Right atrium auricular region (tissue), 2 donors: ENCODE data around the gene FOXJ1. TPM values are rescaled to one million over a fixed set of nuclear protein-coding genes. Genes with fewer than 3 reads are reported as not detected.

Experiments
- DNase-seq: peaks from one replicate; pipeline ENCODE4 v3.0.0-alpha.2; 2019; ENCODE audit warnings: low spot score
- H3K27ac ChIP-seq, 2 donors: fragments of 200-600 bp; sonication (generic); 1 replicate in 1 of 2; 2 replicates in 1 of 2; pipeline ENCODE4 v1.5.1; 2016 to 2019
- H3K27me3 ChIP-seq, 2 donors: fragments of 200-600 bp; sonication (generic); one replicate each; pipeline versions ENCODE4 v1.5.1 to v1.6.0; 2017 to 2019
- H3K36me3 ChIP-seq: fragments of 200-600 bp; sonication (generic); one replicate; pipeline ENCODE4 v1.5.1; 2016
- H3K4me1 ChIP-seq, 2 donors: fragments of 200-600 bp; sonication (generic); one replicate each; pipeline versions ENCODE4 v1.5.1 to v1.6.0; 2017 to 2019
- H3K4me3 ChIP-seq, 2 donors: fragments of 200-600 bp; sonication (generic); 1 replicate in 1 of 2; 2 replicates in 1 of 2; pipeline ENCODE4 v1.5.1; 2017 to 2019; ENCODE audit warnings: mild to moderate bottlenecking in 1 of 2, moderate library complexity in 1 of 2
- H3K9me3 ChIP-seq, 2 donors: fragments of 200-600 bp; sonication (generic); one replicate each; pipeline ENCODE4 v1.5.1; 2019
- total RNA-seq, 2 donors: library from RNA; depleted of rRNA; stranded (reverse); fragments of >200 nt; gene quantifications; one replicate each; pipeline ENCODE4 v1.1.0, GENCODE V29; 2016
- TF ChIP-seq, protein P1 (sequence below), 2 donors: fragments of 200-600 bp; sonication (generic); IDR thresholded peaks; one replicate each; pipeline ENCODE4 v1.5.1; 2019; ENCODE audit warnings: antibody characterized with exemption in 2 of 2

Gene FOXJ1
- total RNA-seq, 2 donors from 2014 or later = not detected

DNA sequence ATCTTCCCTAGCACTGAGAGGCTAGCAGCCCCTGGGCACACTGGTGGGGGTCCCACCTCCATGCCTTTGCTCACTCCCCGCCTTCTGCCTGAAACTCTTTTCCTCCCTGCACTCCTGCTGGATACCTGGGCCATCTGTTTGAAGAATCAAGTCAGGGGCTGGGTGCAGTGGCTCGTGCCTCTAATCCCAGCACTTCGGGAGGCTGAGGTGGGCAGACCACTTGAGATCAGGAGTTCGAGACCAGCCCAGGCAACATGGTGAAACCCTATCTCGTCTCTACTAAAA lies 15.7 kb downstream of the FOXJ1 start:
- Histone ChIP-seq H3K36me3 (no peaks in the 10 kb centered on the region), H3K4me1 (peaks cover 0 to 11% of the 10 kb centered on the region in 2 donors), H3K9me3 (no peaks in the 10 kb centered on the region), H3K27ac (no peak overlapping the region), H3K4me3 (no peak overlapping the region), H3K27me3 (no peaks in the 10 kb centered on the region)
- TF ChIP-seq, protein P1, sequence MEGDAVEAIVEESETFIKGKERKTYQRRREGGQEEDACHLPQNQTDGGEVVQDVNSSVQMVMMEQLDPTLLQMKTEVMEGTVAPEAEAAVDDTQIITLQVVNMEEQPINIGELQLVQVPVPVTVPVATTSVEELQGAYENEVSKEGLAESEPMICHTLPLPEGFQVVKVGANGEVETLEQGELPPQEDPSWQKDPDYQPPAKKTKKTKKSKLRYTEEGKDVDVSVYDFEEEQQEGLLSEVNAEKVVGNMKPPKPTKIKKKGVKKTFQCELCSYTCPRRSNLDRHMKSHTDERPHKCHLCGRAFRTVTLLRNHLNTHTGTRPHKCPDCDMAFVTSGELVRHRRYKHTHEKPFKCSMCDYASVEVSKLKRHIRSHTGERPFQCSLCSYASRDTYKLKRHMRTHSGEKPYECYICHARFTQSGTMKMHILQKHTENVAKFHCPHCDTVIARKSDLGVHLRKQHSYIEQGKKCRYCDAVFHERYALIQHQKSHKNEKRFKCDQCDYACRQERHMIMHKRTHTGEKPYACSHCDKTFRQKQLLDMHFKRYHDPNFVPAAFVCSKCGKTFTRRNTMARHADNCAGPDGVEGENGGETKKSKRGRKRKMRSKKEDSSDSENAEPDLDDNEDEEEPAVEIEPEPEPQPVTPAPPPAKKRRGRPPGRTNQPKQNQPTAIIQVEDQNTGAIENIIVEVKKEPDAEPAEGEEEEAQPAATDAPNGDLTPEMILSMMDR (IDR thresholded peaks at IDR 0.05) = no peak
- DNase-seq = no peak

DNA sequence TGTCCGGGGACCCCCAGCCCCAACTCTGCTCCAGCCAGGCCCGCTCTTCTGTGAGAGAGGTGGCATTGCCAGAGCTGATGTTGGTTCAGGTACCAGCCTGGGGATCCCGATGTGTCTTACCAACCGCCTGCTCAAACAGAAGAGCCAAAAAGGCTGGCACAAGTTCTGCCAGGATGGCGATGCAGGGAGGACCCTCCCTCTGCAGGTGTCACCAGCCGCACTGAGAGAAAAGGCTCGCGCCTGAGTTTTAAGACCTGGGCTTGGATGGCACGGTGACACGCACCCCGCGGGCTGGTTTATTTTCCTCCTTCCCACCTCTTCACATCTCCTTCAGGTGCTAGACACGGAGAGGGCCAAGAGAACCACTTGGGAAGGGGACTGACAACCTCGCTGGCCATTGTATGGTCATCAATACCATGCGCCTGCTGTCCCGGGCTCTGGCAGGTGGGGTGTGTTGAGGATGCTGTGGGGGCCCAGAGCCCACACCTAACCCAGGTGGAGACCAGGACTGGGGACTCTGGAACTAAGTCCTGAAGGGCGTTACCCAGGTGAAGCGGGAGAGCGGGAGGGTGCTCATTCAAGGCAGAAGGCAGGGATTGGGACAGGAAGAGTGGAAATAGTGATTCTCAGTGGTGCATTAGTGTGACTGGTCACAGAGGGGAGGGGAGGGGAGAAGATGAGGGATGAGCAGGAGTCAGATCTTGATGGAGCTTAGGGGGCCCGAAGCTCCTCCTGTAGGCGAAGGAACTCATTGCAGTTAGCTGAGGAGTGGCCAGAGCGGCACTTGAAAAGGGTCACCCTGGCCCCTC lies 16.3 kb downstream of the FOXJ1 start:
- TF ChIP-seq, protein P1 (IDR thresholded peaks at IDR 0.05) = no peak
- DNase-seq = no peak
- no peak overlapping the region for H3K4me3 ChIP-seq
- no peaks in the 10 kb centered on the region for H3K9me3 ChIP-seq
- H3K36me3 ChIP-seq = no peaks in the 10 kb centered on the region
- no peak overlapping the region for H3K27ac ChIP-seq
- H3K4me1 ChIP-seq = peaks cover 0 to 11% of the 10 kb centered on the region in 2 donors
- H3K27me3 ChIP-seq = no peaks in the 10 kb centered on the region

DNA sequence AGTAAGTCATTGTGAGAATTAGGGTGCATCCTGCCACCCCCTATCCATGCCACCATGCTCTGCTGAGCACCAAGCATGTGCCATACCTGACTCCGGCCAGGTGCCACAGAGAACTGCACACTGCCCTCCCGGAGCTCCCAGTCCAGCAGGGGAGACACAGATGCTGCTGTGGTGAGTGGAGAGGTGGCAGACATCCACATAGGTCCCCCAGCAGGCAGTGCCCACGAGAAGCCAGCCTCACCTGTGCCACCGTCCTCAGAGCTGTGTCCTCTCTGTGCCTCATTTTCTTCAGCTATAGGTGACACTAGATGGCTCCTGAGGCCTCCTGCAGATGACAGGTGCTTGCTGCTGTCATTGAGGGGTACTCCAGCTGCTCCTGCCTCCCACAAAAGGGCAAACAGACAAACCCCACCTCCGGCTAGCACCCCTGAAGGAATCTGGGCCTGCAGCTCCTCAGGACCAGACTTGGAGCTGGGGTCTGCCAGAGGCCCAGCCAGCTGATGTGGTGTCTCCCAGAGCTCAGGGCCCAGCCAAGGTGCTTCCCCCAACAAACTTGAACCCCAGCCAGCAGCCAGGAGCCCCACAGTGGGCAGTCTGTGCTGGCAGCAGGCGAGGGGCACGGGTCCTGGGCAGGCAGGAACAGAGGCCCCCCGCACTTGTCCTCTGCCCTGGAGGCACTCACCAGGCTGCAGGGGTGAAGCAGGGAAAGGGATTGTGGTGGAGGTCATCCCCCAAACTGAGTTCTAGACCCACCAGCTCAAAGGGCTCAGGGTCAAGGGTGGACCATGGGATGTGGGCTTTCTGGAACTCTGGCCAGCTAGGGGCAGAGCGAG lies 17.1 kb downstream of the FOXJ1 start:
- Histone ChIP-seq H3K27me3 (no peaks in the 10 kb centered on the region), H3K9me3 (no peaks in the 10 kb centered on the region), H3K4me3 (no peak overlapping the region), H3K36me3 (no peaks in the 10 kb centered on the region), H3K27ac (no peak overlapping the region), H3K4me1 (peaks cover 0 to 11% of the 10 kb centered on the region in 2 donors)
- no peak for DNase-seq
- TF ChIP-seq, protein P1 (IDR thresholded peaks at IDR 0.05) = no peak

DNA sequence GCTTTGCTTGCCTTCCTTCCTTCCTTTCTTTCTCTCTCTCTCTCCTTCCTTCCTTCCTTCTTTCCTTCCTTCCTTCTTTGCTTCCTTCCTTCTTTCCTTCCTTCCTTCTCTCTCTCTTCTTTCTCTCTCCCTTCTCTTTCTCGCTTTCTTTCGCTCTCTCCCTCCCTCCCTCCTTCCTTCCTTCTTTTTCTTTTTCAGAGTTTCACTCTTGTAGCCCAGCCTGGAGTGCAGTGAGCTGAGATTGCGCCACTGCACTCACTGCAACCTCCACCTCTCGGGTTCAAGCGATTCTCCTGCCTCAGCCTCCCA lies 17.9 kb downstream of the FOXJ1 start:
- Histone ChIP-seq H3K9me3 (no peaks in the 10 kb centered on the region), H3K36me3 (no peaks in the 10 kb centered on the region), H3K27me3 (no peaks in the 10 kb centered on the region), H3K4me1 (peaks cover 0 to 11% of the 10 kb centered on the region in 2 donors), H3K27ac (no peak overlapping the region), H3K4me3 (no peak overlapping the region)
- DNase-seq = no peak
- TF ChIP-seq, protein P1 (IDR thresholded peaks at IDR 0.05) = no peak

DNA sequence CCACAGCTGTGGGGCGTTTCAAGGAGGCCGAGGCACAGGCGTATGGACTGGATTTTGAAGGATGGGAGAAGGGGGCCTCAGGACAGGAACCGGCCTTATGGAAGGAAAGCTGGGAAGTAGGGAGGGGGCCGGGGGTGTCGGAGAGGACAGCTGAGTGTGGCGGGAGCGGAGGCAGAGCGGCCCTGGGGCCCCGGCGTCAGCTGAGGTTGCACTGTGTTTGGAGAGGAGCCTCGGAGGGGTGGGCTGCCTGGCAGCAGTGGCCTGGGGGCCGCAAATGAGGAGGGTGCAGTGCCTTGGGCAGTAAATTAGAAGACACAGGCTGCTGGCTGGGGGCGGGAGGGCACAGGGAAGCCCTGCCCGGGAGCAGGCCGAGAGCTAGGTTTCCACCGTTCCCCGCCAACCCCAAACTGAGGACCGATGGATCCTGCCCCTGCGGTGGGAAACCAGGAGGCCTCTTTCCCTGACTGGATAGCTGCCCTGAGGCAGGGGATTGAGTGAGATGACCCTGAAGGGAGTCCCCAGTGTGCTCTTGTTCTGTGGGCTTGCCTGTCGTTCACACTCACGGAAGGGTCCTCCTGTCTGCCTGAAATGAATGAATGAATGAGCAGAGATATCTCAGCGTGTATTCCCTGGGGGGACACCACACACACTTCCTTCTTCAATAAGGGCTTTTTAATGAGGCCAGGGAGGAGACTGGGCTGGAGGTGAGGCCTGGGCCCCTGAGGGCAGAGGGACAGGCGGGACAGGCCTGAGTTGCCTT lies 18.4 kb downstream of the FOXJ1 start:
- Histone ChIP-seq H3K4me3 (no peak overlapping the region), H3K36me3 (no peaks in the 10 kb centered on the region), H3K27me3 (no peaks in the 10 kb centered on the region), H3K9me3 (no peaks in the 10 kb centered on the region), H3K27ac (no peak overlapping the region), H3K4me1 (peaks cover 0 to 11% of the 10 kb centered on the region in 2 donors)
- DNase-seq = no peak
- TF ChIP-seq, protein P1 (IDR thresholded peaks at IDR 0.05) = no peak
